Esophagus squamous epithelium (tissue), 4 donors: ENCODE results near the gene ADAM10.

ENCODE experiments used
- POLR2A ChIP-seq, 4 donors: fragments of 450-650 bp; IDR thresholded peaks; one replicate each; pipeline ENCODE4 v1.6.1; 2017; ENCODE audit warnings: antibody characterized with exemption in 4 of 4, mild to moderate bottlenecking in 4 of 4, moderate library complexity in 3 of 4
- TF ChIP-seq, protein P1 (sequence below), 6 experiments: fragments of 450-650 bp in 4 of 6; fragments of 200-600 bp in 2 of 6; sonication (generic) in 2 of 6; IDR thresholded peaks; one replicate each; pipeline ENCODE4 v1.5.1; 2016 to 2019; ENCODE audit warnings: antibody characterized with exemption in 6 of 6, mild to moderate bottlenecking in 4 of 6, moderate library complexity in 4 of 6

DNA sequence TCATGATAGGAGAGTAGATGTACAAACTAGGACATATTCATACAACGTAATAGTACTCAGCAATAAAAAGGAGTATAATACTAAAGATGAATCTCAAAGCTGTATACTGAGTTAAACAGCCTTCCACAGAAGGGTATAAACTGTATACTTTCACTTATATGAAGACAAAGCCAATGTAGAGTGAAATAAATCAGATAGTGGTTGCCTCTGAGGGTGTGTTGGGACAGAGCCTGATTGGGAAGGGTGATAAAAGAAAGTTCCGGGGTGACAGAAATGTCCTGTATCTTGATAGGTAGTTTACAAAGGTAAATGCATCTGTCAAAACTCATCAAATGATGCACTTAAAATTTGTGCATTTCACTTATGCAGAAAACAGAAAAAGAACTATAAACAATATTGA, 122.5 kb downstream of the ADAM10 start:
- TF ChIP-seq POLR2A (IDR thresholded peaks at IDR 0.05) = no peak
- TF ChIP-seq, protein P1, sequence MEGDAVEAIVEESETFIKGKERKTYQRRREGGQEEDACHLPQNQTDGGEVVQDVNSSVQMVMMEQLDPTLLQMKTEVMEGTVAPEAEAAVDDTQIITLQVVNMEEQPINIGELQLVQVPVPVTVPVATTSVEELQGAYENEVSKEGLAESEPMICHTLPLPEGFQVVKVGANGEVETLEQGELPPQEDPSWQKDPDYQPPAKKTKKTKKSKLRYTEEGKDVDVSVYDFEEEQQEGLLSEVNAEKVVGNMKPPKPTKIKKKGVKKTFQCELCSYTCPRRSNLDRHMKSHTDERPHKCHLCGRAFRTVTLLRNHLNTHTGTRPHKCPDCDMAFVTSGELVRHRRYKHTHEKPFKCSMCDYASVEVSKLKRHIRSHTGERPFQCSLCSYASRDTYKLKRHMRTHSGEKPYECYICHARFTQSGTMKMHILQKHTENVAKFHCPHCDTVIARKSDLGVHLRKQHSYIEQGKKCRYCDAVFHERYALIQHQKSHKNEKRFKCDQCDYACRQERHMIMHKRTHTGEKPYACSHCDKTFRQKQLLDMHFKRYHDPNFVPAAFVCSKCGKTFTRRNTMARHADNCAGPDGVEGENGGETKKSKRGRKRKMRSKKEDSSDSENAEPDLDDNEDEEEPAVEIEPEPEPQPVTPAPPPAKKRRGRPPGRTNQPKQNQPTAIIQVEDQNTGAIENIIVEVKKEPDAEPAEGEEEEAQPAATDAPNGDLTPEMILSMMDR (IDR thresholded peaks at IDR 0.05) = no peak
